ENCODE data around the gene CNOT3.
"Not testable (repeated sequence)": the region's sequence is repeated elsewhere in the genome, so short reads cannot be mapped to it uniquely, and the experiment has no call there.

The CNOT3 gene

DNA sequence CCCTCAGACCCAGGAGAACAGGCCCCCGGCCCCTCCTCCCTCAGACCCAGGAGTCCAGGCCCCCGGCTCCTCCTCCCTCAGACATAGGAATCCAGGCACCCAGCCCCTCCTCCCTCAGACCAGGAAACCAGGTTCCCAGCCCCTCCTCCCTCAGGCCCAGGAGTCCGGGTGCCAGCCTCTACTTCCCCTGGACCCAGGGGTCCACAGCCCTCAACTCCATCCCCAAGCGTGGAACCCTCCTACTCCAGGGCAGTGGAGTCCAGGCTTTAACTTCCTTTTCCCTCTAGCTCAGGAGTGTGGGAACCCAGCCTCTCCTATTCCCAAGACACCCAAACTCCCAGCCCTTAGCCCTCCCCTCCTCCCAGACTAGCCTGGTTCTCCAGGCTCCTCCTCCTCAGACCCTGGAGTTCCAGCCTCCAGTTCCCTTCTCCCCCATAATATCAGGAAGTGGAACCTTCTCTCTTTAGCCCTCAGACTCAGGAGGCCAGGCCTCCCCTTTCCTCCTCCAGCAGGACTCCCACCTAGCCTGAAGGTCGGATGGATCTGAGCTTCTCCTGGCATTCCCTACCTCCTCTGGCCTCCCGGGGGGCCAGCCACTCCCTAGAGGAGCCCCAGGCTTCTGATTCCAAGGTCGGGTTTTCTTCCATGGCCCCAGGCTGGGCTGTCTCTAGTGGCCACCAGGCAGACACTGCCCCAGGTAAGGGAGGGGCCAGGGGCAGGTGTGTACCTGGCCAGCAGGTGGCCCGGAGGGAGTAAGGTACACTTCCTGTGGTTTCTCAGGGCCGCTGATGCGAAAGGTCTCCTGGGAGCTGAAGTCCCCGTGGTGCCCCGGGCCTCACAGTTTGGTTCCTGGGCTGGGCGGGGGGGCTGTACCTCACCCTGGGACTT lies 35.2 kb downstream of the CNOT3 start, which contains the start of gene TMC4:
Gene TMC4 (minus strand): TSS at position 690 of the 888 bp plus-strand sequence. CDS start 43 bp downstream, at position 647.
- DNase-seq: no peak

- no peak for DNase-seq
Measured at GRCh38 chr19:54173359-54173699, 35.8 kb downstream of the CNOT3 start.

DNA sequence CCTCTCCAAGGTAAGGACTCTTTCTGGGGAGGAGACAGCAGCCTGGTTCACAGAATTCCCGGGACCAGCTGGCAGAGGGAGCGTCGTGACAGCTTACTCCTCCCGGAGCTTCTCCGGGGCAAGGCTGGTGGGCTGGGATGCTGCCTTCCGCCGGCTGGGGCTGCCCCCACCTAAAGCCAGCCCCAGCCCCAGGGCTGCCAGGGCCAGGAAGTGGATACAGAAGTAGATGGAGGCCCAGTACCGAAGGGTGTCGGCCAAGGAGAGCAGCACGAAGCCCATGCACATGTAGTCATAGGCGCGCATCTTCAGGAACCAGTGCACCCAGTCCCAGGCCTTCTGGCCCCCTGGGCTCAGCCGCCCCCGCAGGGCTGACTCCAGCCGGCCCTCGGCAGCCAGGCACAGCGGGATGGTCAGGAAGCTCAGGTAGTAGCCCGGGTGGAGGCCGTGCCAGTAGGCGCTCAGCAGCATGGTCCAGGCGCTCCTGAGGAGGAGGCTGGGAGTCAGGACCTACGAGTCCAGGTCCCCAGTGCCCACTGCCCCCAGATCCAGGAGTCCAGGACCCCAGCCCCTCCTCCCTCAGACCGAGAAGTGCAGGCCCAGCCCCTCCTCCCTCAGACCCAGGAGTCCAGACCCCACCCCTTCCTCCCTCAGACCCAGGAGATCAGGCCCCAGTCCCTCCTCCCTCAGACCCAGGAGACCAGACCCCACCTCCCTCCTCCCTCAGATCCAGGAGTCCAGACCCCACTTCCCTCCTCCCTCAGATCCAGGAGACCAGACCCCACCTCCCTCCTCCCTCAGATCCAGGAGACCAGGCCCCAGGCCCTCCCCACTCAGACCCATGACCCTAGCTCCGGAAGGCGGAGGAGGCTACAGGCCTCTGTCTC lies 36.6 kb downstream of the CNOT3 start:
- no peak for DNase-seq

GRCh38 chr19:54178581-54179261 lies 41.2 kb downstream of the CNOT3 start:
- no peak for DNase-seq

DNA sequence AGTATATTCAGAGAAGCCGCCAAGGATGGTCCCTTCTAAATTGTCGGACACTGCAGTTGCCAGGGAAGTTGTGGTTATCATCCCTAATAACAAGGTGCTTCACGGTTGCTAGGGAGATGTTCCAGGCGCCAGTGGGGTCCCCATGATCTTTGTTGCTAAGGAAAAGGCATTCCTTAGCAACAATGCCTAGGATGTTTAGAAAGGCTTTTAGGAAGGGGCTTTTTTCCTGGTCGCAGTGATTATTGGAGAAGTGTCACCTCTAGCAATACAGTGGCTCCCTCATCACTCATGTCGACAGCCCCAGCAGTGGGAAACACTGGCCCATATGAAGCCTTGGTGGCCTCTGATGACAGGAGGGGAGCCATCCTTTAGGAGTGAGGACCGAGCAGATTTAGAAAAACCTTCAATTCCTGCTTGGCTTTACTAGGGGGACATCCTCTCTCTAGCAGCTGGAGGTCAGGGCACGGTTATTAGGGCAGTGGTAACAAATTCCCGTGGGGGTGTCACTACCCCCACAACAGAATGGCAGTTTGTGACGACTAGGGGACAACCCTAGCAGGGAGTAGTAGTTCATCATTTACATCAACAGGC lies 41.8 kb downstream of the CNOT3 start:
- DNase-seq: no peak

GRCh38 chr19:54179921-54180461 lies 42.4 kb downstream of the CNOT3 start:
- no peak for DNase-seq

- DNase-seq: no peak
Measured at GRCh38 chr19:54180691-54181091, 43.1 kb downstream of the CNOT3 start.

- DNase-seq: not testable (repeated sequence)
Measured at GRCh38 chr19:54181894-54182293, 44.3 kb downstream of the CNOT3 start.

DNA sequence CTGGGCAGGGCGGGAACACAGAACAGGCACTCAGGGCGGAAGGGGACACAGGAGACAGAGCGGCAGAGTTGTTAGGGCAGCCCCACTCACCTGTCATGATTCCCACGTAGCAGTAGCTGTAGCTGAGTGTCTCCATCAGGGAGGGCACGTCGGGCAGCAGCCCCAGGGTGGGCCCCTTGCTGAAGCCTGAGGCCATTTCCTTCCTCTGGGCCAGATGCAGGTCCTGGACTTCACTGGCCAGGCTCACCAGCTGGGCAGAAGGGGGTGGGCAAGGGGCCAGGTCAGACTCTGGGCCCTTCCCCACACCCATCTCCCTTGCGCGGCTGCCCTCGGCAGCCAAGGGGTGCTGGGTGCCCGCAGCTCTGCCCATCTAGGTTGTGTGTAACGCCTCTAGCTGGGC lies 45.9 kb downstream of the CNOT3 start:
- DNase-seq: no peak

GRCh38 chr19:54186351-54186750 lies 48.8 kb downstream of the CNOT3 start:
- no peak for DNase-seq

GRCh38 chr19:54186934-54187381 lies 49.4 kb downstream of the CNOT3 start:
- no peak for DNase-seq

GRCh38 chr19:54188215-54188871 lies 50.8 kb downstream of the CNOT3 start:
- no peak for DNase-seq

DNA sequence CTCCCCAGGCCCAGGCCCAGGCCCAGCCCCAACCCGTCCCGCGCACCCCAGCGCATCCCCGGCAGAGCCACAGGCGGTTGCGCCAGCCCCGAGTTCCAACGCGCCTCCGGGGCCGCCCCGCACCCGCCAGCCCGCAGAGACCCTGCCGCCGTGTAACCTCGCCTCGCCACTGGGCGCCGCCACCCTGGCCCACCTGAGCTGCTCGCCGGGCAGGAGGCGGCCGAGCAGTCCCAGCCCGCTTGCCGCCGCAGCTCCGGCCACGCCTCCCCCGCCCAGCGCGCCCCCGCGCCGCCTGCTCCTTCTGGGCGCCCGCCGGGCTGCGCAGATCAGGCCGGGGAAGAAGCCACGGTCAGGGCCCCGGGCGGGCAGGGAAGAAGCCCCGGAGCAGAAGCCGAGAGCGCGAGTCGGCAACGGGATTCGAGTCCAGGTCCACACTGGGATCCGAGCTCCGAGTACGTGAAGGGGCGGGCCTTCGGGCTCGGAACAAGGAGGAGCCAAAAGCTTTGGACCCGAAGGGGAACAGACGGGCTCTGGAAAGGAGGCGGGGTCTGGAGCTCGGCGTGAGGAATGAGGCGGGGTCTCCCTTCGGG lies 51.7 kb downstream of the CNOT3 start, which contains the start of gene MBOAT7:
Gene MBOAT7 (minus strand): TSS at position 436 of the 590 bp plus-strand sequence. CDS start 1,072 bp downstream, outside the sequence.
- DNase-seq: no peak

GRCh38 chr19:54189735-54190502 lies 52.4 kb downstream of the CNOT3 start:
- DNase-seq: peak; percentile 99

GRCh38 chr19:54190503-54191010 lies 53.0 kb downstream of the CNOT3 start:
- peak; percentile 99 for DNase-seq

DNA sequence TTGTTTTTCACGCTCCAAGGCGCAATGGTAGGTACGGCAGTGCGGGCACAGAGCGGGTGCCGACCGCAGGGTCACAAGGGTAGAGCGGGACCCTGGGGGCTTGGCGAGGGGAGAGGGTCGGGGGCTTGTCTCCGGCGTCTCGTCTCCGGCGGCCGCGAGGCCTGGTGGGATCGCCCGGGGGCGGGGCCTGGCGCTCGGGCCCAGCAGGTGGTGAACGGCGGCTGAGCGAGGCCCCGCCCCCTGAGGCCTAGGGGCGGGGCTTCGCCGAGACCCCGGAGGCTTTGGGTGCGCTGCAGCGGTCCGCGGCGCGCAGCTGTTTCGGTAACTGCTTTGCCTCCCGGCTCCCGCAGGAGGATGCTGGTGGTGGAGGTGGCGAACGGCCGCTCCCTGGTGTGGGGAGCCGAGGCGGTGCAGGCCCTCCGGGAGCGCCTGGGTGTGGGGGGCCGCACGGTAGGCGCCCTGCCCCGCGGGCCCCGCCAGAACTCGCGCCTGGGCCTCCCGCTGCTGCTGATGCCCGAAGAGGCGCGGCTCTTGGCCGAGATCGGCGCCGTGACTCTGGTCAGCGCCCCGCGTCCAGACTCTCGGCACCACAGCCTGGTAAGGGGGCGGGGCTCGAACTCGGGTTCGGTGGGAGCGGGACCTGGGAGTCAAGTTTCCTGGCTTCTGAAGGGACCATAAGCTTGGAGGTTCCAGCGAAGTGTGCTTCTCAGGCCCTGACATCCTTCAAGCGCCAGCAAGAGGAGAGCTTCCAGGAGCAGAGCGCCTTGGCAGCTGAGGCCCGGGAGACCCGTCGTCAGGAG lies 53.6 kb downstream of the CNOT3 start, which contains the start of gene TSEN34:
Gene TSEN34 (plus strand): TSS at position 298 of the 800 bp plus-strand sequence. CDS start 57 bp downstream, at position 355.
- peak; percentile 78 for DNase-seq

- DNase-seq: no peak
Measured at GRCh38 chr19:54191811-54192453, 54.4 kb downstream of the CNOT3 start.

DNA sequence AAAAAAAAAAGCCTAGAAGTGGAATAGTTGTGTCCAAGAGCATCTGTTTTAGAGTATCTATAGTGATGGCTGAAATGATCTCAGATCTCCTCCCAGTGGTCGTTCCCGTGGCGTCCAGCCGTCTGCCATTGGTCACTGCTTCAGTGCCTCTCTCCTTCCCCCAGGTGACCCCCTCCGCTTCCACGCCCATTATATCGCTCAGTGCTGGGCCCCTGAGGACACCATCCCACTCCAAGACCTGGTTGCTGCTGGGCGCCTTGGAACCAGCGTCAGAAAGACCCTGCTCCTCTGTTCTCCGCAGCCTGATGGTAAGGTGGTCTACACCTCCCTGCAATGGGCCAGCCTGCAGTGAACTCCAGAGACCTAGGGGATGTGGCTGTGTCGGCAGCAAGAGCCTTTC lies 55.4 kb downstream of the CNOT3 start:
- no peak for DNase-seq

DNA sequence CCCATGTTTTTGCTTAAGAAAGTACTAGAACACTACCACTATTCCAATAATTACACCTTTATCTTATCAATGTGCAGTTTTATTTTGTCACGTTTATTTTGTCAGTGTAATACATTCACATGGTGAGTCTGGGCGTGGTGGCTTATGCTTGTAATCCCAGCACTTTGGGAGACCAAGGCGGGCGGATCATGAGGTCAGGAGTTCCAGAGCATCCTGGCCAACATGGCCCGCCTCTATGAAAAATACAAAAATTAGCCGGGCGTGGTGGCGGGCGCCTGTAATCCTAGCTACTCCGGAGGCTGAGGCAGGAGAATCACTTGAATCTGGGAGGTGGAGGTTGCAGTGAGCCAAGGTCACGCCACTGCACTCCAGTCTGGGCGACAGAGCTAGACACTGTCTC lies 56.9 kb downstream of the CNOT3 start:
- not testable (repeated sequence) for DNase-seq
